ENCODE data around the gene DTNB. TPM values are rescaled to one million over a fixed set of nuclear protein-coding genes. Genes with fewer than 3 reads are reported as not detected.

DTNB gene
- total RNA-seq, 1 experiment from 2014 or later, result 19.6 TPM

GRCh38 chr2:25355270-25355669 is 318.1 kb downstream of the DTNB start:
- Histone ChIP-seq H3K4me1 (ENCODE audit: insufficient read depth, low read length, poor library complexity, severe bottlenecking) (no peaks in the 10 kb centered on the region), H3K27me3 (replicated peaks; ENCODE audit: insufficient read depth, low read depth, low read length, poor library complexity) (no peaks in the 10 kb centered on the region), H3K9me3 (ENCODE audit: low read depth, low read length, poor library complexity, severe bottlenecking) (no peaks in the 10 kb centered on the region), H3K27ac (ENCODE audit: low read depth, low read length, poor library complexity, severe bottlenecking) (no peak overlapping the region), H3K4me3 (ENCODE audit: low read depth, low read length, poor library complexity, severe bottlenecking) (no peak overlapping the region), H3K36me3 (ENCODE audit: insufficient read depth, low read length, poor library complexity, severe bottlenecking) (no peaks in the 10 kb centered on the region)
- ChIA-PET CTCF (no interaction called here), POLR2A (ENCODE audit: low non-redundant PET) (no interaction called here)
- BruUV-seq (replicated peaks), result no TSS peak
- DNase-seq (ENCODE audit: low spot score), result no peak
- intact Hi-C loops (cut with micrococcal nuclease; ENCODE audit: unreplicated experiment), result no loop called here
- no peak for TF ChIP-seq CTCF (conservative IDR thresholded peaks at IDR 0.05; ENCODE audit: low read depth, low read length)
- TF ChIP-seq EZH2 (IDR thresholded peaks at IDR 0.05; ENCODE audit: borderline replicate concordance, low read depth, low read length, poor library complexity, severe bottlenecking), result no peak

- ChIA-PET CTCF (no interaction called here), POLR2A (ENCODE audit: low non-redundant PET) (interaction anchor here (0.6 kb wide), 1 partner anchor 353 kb away, joined by 3 read pairs; no protein-coding TSS in a partner anchor)
- no peaks in the 10 kb centered on the region for H3K4me1 ChIP-seq (ENCODE audit: insufficient read depth, low read length, poor library complexity, severe bottlenecking)
- H3K4me3 ChIP-seq (ENCODE audit: low read depth, low read length, poor library complexity, severe bottlenecking), result no peak overlapping the region
- H3K9me3 ChIP-seq (ENCODE audit: low read depth, low read length, poor library complexity, severe bottlenecking), result no peaks in the 10 kb centered on the region
- BruUV-seq (replicated peaks), result no TSS peak
- H3K36me3 ChIP-seq (ENCODE audit: insufficient read depth, low read length, poor library complexity, severe bottlenecking), result no peaks in the 10 kb centered on the region
- intact Hi-C loops (cut with micrococcal nuclease; ENCODE audit: unreplicated experiment), result no loop called here
- DNase-seq (ENCODE audit: low spot score), result no peak
- H3K27ac ChIP-seq (ENCODE audit: low read depth, low read length, poor library complexity, severe bottlenecking), result no peak overlapping the region
- TF ChIP-seq EZH2 (IDR thresholded peaks at IDR 0.05; ENCODE audit: borderline replicate concordance, low read depth, low read length, poor library complexity, severe bottlenecking) (no peak), CTCF (conservative IDR thresholded peaks at IDR 0.05; ENCODE audit: low read depth, low read length) (no peak)
- no peaks in the 10 kb centered on the region for H3K27me3 ChIP-seq (replicated peaks; ENCODE audit: insufficient read depth, low read depth, low read length, poor library complexity)
These were observed 319.3 kb downstream of the DTNB start for GRCh38 chr2:25354116-25354515.

- no TSS peak for BruUV-seq (replicated peaks)
- no peaks in the 10 kb centered on the region for H3K36me3 ChIP-seq (ENCODE audit: insufficient read depth, low read length, poor library complexity, severe bottlenecking)
- H3K9me3 ChIP-seq (ENCODE audit: low read depth, low read length, poor library complexity, severe bottlenecking), result no peaks in the 10 kb centered on the region
- ChIA-PET CTCF (interaction anchor here (0.7 kb wide), 1 partner anchor 316 kb away, joined by 3 read pairs; no protein-coding TSS in a partner anchor), POLR2A (ENCODE audit: low non-redundant PET) (no interaction called here)
- no peaks in the 10 kb centered on the region for H3K4me1 ChIP-seq (ENCODE audit: insufficient read depth, low read length, poor library complexity, severe bottlenecking)
- intact Hi-C loops (cut with micrococcal nuclease; ENCODE audit: unreplicated experiment), result no loop called here
- no peak for DNase-seq (ENCODE audit: low spot score)
- H3K4me3 ChIP-seq (ENCODE audit: low read depth, low read length, poor library complexity, severe bottlenecking), result no peak overlapping the region
- H3K27me3 ChIP-seq (replicated peaks; ENCODE audit: insufficient read depth, low read depth, low read length, poor library complexity), result no peaks in the 10 kb centered on the region
- H3K27ac ChIP-seq (ENCODE audit: low read depth, low read length, poor library complexity, severe bottlenecking), result no peak overlapping the region
- TF ChIP-seq EZH2 (IDR thresholded peaks at IDR 0.05; ENCODE audit: borderline replicate concordance, low read depth, low read length, poor library complexity, severe bottlenecking) (no peak), CTCF (conservative IDR thresholded peaks at IDR 0.05; ENCODE audit: low read depth, low read length) (no peak)
These were observed 324.0 kb downstream of the DTNB start for GRCh38 chr2:25349397-25349796.

All from A673 (cell line).